ENCODE data around the gene RIBC1. TPM values are rescaled to one million over a fixed set of nuclear protein-coding genes. Genes with fewer than 3 reads are reported as not detected.
"Not testable (repeated sequence)": the region's sequence is repeated elsewhere in the genome, so short reads cannot be mapped to it uniquely, and the experiment has no call there.

The RIBC1 gene
- total RNA-seq, 4 donors from 2014 or later = 0.79 to 1.1 TPM; not detected in 2

GRCh38 chrX:53395605-53396298 is 26.9 kb upstream of the RIBC1 start:
- no peaks in the 10 kb centered on the region for H3K9me3 ChIP-seq
- no peak for TF ChIP-seq CTCF (IDR thresholded peaks at IDR 0.05)
- no peak for TF ChIP-seq POLR2AphosphoS5 (IDR thresholded peaks at IDR 0.05)
- TF ChIP-seq EP300 (IDR thresholded peaks at IDR 0.05; ENCODE audit: low read depth) = no peak
- no peak for TF ChIP-seq POLR2A (IDR thresholded peaks at IDR 0.05)
- H3K27ac ChIP-seq = no peak overlapping the region
- WGBS, 2 donors (ENCODE audit: low coverage in 1 of 2) = 98 to 100% methylated on average over 1 to 2 of the region's 2 CpGs
- no peaks in the 10 kb centered on the region for H3K36me3 ChIP-seq
- H3K4me1 ChIP-seq = no peaks in the 10 kb centered on the region
- DNase-seq = no peak
- in situ Hi-C loops (cut with MboI; ENCODE audit: low pct_ligation_motif_present in 1 of 4, low pct_unique_long_range_greater_than_20kb in 1 of 4, low sequenced_read_pairs in 3 of 4) (no loop called here), intact Hi-C loops (cut with DNase I; ENCODE audit: low total_unique reads) (no loop called here)
- no peaks in the 10 kb centered on the region for H3K27me3 ChIP-seq
- H3K4me3 ChIP-seq = no peak overlapping the region

GRCh38 chrX:53398216-53398615 is 24.5 kb upstream of the RIBC1 start:
- Histone ChIP-seq H3K27ac (no peak overlapping the region), H3K36me3 (no peaks in the 10 kb centered on the region), H3K27me3 (no peaks in the 10 kb centered on the region), H3K9me3 (no peaks in the 10 kb centered on the region), H3K4me1 (no peaks in the 10 kb centered on the region), H3K4me3 (no peak overlapping the region)
- no peak for DNase-seq
- 89 to 100% methylated on average over 1 of the region's 1 CpG for WGBS, 2 donors (ENCODE audit: low coverage in 1 of 2)
- in situ Hi-C loops (cut with MboI; ENCODE audit: low pct_ligation_motif_present in 1 of 4, low pct_unique_long_range_greater_than_20kb in 1 of 4, low sequenced_read_pairs in 3 of 4) = no loop called here
- no peak for TF ChIP-seq EP300 (IDR thresholded peaks at IDR 0.05; ENCODE audit: low read depth)
- no peak for TF ChIP-seq POLR2A (IDR thresholded peaks at IDR 0.05)
- TF ChIP-seq CTCF (IDR thresholded peaks at IDR 0.05) = no peak
- no peak for TF ChIP-seq POLR2AphosphoS5 (IDR thresholded peaks at IDR 0.05)
- intact Hi-C loops (cut with DNase I; ENCODE audit: low total_unique reads) = no loop called here

GRCh38 chrX:53403535-53403934 is 19.1 kb upstream of the RIBC1 start:
- in situ Hi-C loops (cut with MboI; ENCODE audit: low pct_ligation_motif_present in 1 of 4, low pct_unique_long_range_greater_than_20kb in 1 of 4, low sequenced_read_pairs in 3 of 4) = no loop called here
- Histone ChIP-seq H3K27ac (no peak overlapping the region), H3K9me3 (no peaks in the 10 kb centered on the region), H3K27me3 (no peaks in the 10 kb centered on the region), H3K4me3 (no peak overlapping the region), H3K36me3 (peaks cover 0 to 7% (median 3%) of the 10 kb centered on the region in 4 donors), H3K4me1 (no peaks in the 10 kb centered on the region)
- no peak for DNase-seq
- 90 to 96% methylated on average over 2 to 10 of the region's 10 CpGs for WGBS, 2 donors (ENCODE audit: low coverage in 1 of 2)
- TF ChIP-seq POLR2A (IDR thresholded peaks at IDR 0.05) (no peak), CTCF (IDR thresholded peaks at IDR 0.05) (no peak), POLR2AphosphoS5 (IDR thresholded peaks at IDR 0.05) (no peak), EP300 (IDR thresholded peaks at IDR 0.05; ENCODE audit: low read depth) (no peak)
- intact Hi-C loops (cut with DNase I; ENCODE audit: low total_unique reads) = no loop called here

- Histone ChIP-seq H3K27ac (no peak overlapping the region), H3K4me3 (no peak overlapping the region), H3K27me3 (no peaks in the 10 kb centered on the region), H3K36me3 (no peaks in the 10 kb centered on the region), H3K9me3 (no peaks in the 10 kb centered on the region), H3K4me1 (no peaks in the 10 kb centered on the region)
- no peak for TF ChIP-seq POLR2A (IDR thresholded peaks at IDR 0.05)
- no peak for TF ChIP-seq POLR2AphosphoS5 (IDR thresholded peaks at IDR 0.05)
- TF ChIP-seq CTCF (IDR thresholded peaks at IDR 0.05) = no peak
- TF ChIP-seq EP300 (IDR thresholded peaks at IDR 0.05; ENCODE audit: low read depth) = no peak
- 85% methylated on average over 2 of the region's 2 CpGs; no CpG with 5 or more reads in 1 of the 2 donors for WGBS, 2 donors (ENCODE audit: low coverage in 1 of 2)
- in situ Hi-C loops (cut with MboI; ENCODE audit: low pct_ligation_motif_present in 1 of 4, low pct_unique_long_range_greater_than_20kb in 1 of 4, low sequenced_read_pairs in 3 of 4) = no loop called here
- intact Hi-C loops (cut with DNase I; ENCODE audit: low total_unique reads) = no loop called here
- no peak for DNase-seq
Measured at GRCh38 chrX:53412446-53412845, 10.2 kb upstream of the RIBC1 start.

GRCh38 chrX:53420351-53420750 is 2.3 kb upstream of the RIBC1 start:
- H3K4me3 ChIP-seq; H3K27ac ChIP-seq; DNase-seq; in situ Hi-C loops (cut with MboI; ENCODE audit: low pct_ligation_motif_present in 1 of 4, low pct_unique_long_range_greater_than_20kb in 1 of 4, low sequenced_read_pairs in 3 of 4); H3K9me3 ChIP-seq; H3K36me3 ChIP-seq; intact Hi-C loops (cut with DNase I; ENCODE audit: low total_unique reads); H3K27me3 ChIP-seq: not testable (repeated sequence)
- H3K4me1 ChIP-seq = peaks cover 10 to 18% (median 15%) of the 10 kb centered on the region in 4 donors
- WGBS, 2 donors (ENCODE audit: low coverage in 1 of 2) = 73 to 100% methylated on average over 3 of the region's 3 CpGs

Measured in transverse colon (tissue), 4 donors.